ACC112 (cell line): ENCODE data around the gene RAMACL.

Experiments used
- H2AFZ ChIP-seq: fragments of 200-600 bp; sonication (generic); one replicate; pipeline ENCODE4 v1.6.0; 2017; ENCODE audit warnings: antibody characterized with exemption, low read length; ENCODE audit not compliant: unreplicated experiment
- H3K27ac ChIP-seq: fragments of 200-600 bp; sonication (generic); 2 replicates; pipeline ENCODE4 v1.5.1; 2014; ENCODE audit warnings: low read depth, mild to moderate bottlenecking, antibody characterized with exemption, low read length, moderate library complexity
- H3K27me3 ChIP-seq: fragments of 200-600 bp; sonication (generic); 2 replicates; pipeline ENCODE4 v1.6.1; 2014; ENCODE audit warnings: mild to moderate bottlenecking, antibody characterized with exemption, low read length, moderate library complexity, mixed read lengths; ENCODE audit not compliant: insufficient read depth
- H3K36me3 ChIP-seq: fragments of 200-600 bp; sonication (generic); 2 replicates; pipeline ENCODE4 v1.6.1; 2016; ENCODE audit warnings: mild to moderate bottlenecking, antibody characterized with exemption, low read length, moderate library complexity, mixed read lengths; ENCODE audit not compliant: insufficient read depth
- H3K4me1 ChIP-seq: fragments of 200-600 bp; sonication (generic); one replicate; pipeline ENCODE4 v1.6.1; 2016; ENCODE audit warnings: low read length, mixed read lengths; ENCODE audit not compliant: insufficient read depth, unreplicated experiment, control insufficient read depth
- H3K4me3 ChIP-seq: fragments of 200-600 bp; sonication (generic); 2 replicates; pipeline ENCODE4 v1.5.1; 2014; ENCODE audit warnings: mild to moderate bottlenecking, low read depth, low read length
- H3K79me2 ChIP-seq: fragments of 200-600 bp; sonication (generic); one replicate; pipeline ENCODE4 v1.6.0; 2016; ENCODE audit warnings: low read length; ENCODE audit not compliant: control insufficient read depth, unreplicated experiment, insufficient read depth

The RAMACL gene

GRCh38 chr6:166554316-166554715 lies 32.2 kb downstream of the RAMACL start:
- Histone ChIP-seq H3K36me3 (peaks cover 12% of the 10 kb centered on the region), H2AFZ (no peak overlapping the region), H3K4me1 (peaks cover 64% of the 10 kb centered on the region), H3K27ac (peak overlapping the region; percentile 92), H3K4me3 (peak overlapping the region; percentile 61), H3K79me2 (peaks cover 61% of the 10 kb centered on the region), H3K27me3 (no peaks in the 10 kb centered on the region)

- peak overlapping the region; percentile 28 for H2AFZ ChIP-seq
Measured at GRCh38 chr6:166553563-166554271, 32.8 kb downstream of the RAMACL start.

GRCh38 chr6:166552600-166552999 lies 33.9 kb downstream of the RAMACL start:
- Histone ChIP-seq H2AFZ (no peak overlapping the region), H3K27ac (peak overlapping the region; percentile 92), H3K4me1 (peaks cover 60% of the 10 kb centered on the region), H3K4me3 (no peak overlapping the region), H3K27me3 (no peaks in the 10 kb centered on the region), H3K79me2 (peaks cover 68% of the 10 kb centered on the region), H3K36me3 (peaks cover 18% of the 10 kb centered on the region)

More at GRCh38 chr6:166553563-166554271, 32.8 kb downstream of the RAMACL start:
- H3K79me2 ChIP-seq = peaks cover 66% of the 10 kb centered on the region
- peak overlapping the region; percentile 92 for H3K27ac ChIP-seq
- H3K4me3 ChIP-seq = peak overlapping the region; percentile 61
- peaks cover 18% of the 10 kb centered on the region for H3K36me3 ChIP-seq
- H3K27me3 ChIP-seq = no peaks in the 10 kb centered on the region
- peaks cover 66% of the 10 kb centered on the region for H3K4me1 ChIP-seq

GRCh38 chr6:166551754-166552495 lies 34.6 kb downstream of the RAMACL start:
- no peak overlapping the region for H3K4me3 ChIP-seq
- no peaks in the 10 kb centered on the region for H3K27me3 ChIP-seq
- H3K27ac ChIP-seq = no peak overlapping the region
- peaks cover 53% of the 10 kb centered on the region for H3K4me1 ChIP-seq
- H3K36me3 ChIP-seq = peaks cover 18% of the 10 kb centered on the region
- peaks cover 74% of the 10 kb centered on the region for H3K79me2 ChIP-seq
- no peak overlapping the region for H2AFZ ChIP-seq

- Histone ChIP-seq H3K4me1 (peaks cover 21% of the 10 kb centered on the region), H3K27me3 (no peaks in the 10 kb centered on the region), H3K36me3 (peaks cover 32% of the 10 kb centered on the region), H2AFZ (no peak overlapping the region), H3K4me3 (no peak overlapping the region), H3K79me2 (peaks cover 49% of the 10 kb centered on the region), H3K27ac (no peak overlapping the region)
Measured at GRCh38 chr6:166546653-166547052, 39.8 kb downstream of the RAMACL start.

GRCh38 chr6:166545156-166546034 lies 41.1 kb downstream of the RAMACL start:
- Histone ChIP-seq H3K27ac (no peak overlapping the region), H3K4me3 (no peak overlapping the region), H3K36me3 (peaks cover 33% of the 10 kb centered on the region), H2AFZ (no peak overlapping the region), H3K4me1 (peaks cover 21% of the 10 kb centered on the region), H3K79me2 (peaks cover 45% of the 10 kb centered on the region), H3K27me3 (no peaks in the 10 kb centered on the region)

- Histone ChIP-seq H3K27me3 (no peaks in the 10 kb centered on the region), H3K4me3 (no peak overlapping the region), H3K4me1 (peaks cover 20% of the 10 kb centered on the region), H2AFZ (no peak overlapping the region), H3K79me2 (peaks cover 44% of the 10 kb centered on the region), H3K36me3 (peaks cover 22% of the 10 kb centered on the region), H3K27ac (no peak overlapping the region)
Measured at GRCh38 chr6:166544296-166544605, 42.2 kb downstream of the RAMACL start.

- H3K36me3 ChIP-seq = peaks cover 17% of the 10 kb centered on the region
- H3K4me1 ChIP-seq = peaks cover 15% of the 10 kb centered on the region
- H3K79me2 ChIP-seq = peaks cover 39% of the 10 kb centered on the region
- H2AFZ ChIP-seq = no peak overlapping the region
- no peaks in the 10 kb centered on the region for H3K27me3 ChIP-seq
- no peak overlapping the region for H3K27ac ChIP-seq
- H3K4me3 ChIP-seq = no peak overlapping the region
Measured at GRCh38 chr6:166543603-166544295, 42.7 kb downstream of the RAMACL start.

- no peak overlapping the region for H3K4me3 ChIP-seq
- no peak overlapping the region for H3K27ac ChIP-seq
- H3K36me3 ChIP-seq = peaks cover 17% of the 10 kb centered on the region; the same call in 1 of the 2 replicates
- H3K79me2 ChIP-seq = peaks cover 28% of the 10 kb centered on the region
- H3K27me3 ChIP-seq = no peaks in the 10 kb centered on the region
- no peak overlapping the region for H2AFZ ChIP-seq
- peaks cover 10% of the 10 kb centered on the region for H3K4me1 ChIP-seq
Measured at GRCh38 chr6:166542580-166542912, 43.9 kb downstream of the RAMACL start.

- no peaks in the 10 kb centered on the region for H3K27me3 ChIP-seq
- H3K27ac ChIP-seq = no peak overlapping the region
Measured at GRCh38 chr6:166541876-166542579, 44.5 kb downstream of the RAMACL start.

More at GRCh38 chr6:166541876-166542579, 44.5 kb downstream of the RAMACL start:
- Histone ChIP-seq H2AFZ (no peak overlapping the region), H3K4me3 (no peak overlapping the region), H3K79me2 (peaks cover 23% of the 10 kb centered on the region), H3K36me3 (peaks cover 23% of the 10 kb centered on the region; the same call in 1 of the 2 replicates), H3K4me1 (peaks cover 10% of the 10 kb centered on the region)
